GM21515 (cell line): Measurements from ENCODE around the gene ANK2.

Experiments used
- ATAC-seq: cut with Tn5 transposase; IDR thresholded peaks from one replicate; pipeline ENCODE4 v1.9.1; 2021; ENCODE audit not compliant: unreplicated experiment

ANK2 gene

DNA sequence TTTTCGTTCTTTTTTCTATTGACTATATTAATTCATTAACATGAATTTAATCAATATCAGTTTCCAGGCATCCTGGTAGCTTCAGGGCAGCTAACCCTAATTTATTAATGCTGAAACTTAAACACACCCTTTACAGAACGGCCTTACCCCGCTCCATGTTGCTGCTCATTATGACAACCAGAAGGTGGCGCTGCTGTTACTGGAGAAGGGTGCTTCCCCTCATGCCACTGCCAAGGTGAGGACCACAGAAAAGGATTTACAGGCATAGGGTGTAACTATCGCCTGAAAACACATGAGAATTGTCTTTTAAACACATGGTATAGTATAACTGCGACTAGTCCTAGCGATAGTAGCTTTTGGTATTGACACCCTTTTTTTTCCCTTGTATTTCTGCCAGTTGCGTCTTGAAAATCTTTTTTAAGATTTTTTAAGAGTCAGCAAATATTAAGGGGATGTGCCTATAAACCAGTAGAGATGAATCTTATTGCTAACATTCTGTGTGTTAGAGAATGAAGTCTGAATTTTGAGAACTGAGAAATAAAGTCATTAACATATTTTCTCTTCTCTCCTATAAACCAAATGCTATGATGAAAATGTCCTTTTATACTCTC lies 229.0 kb downstream of the ANK2 start:
- peak; percentile 100 for ATAC-seq

DNA sequence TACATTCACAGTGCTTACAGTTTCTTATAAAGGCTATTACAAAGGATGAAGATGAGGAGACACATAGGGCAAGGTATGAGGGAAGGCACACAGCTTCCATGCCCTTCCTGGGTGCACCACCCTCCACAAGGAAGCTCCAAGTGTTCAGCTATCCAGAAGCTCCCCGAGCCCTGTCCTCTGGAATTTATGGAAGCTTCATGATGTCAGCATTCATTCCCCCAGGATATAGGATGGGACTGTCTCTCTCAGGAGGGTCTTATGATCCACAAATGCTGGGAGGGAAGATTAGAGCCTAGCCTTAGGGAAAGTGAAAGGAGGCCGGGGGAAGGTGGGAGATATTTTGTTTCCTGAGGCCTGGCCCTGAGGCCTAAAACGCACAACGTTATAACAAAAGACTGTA lies 236.0 kb downstream of the ANK2 start:
- ATAC-seq, result no peak

DNA sequence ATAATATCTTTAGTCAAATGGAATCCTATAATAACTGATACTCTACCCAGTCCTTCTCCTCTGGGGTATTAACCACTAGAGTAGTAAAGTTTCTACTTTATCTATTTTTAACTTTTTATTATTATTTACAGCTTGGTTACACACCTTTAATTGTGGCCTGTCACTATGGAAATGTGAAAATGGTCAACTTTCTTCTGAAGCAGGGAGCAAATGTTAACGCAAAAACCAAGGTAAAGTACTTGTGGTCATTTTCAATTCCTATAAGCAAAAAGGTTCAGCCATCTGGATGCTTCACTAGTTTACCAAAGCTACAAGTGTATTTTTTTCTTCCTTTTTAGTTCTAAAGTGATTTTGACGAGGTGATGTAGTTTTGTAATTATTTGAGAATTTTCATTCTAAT lies 238.8 kb downstream of the ANK2 start:
- ATAC-seq, result no peak

DNA sequence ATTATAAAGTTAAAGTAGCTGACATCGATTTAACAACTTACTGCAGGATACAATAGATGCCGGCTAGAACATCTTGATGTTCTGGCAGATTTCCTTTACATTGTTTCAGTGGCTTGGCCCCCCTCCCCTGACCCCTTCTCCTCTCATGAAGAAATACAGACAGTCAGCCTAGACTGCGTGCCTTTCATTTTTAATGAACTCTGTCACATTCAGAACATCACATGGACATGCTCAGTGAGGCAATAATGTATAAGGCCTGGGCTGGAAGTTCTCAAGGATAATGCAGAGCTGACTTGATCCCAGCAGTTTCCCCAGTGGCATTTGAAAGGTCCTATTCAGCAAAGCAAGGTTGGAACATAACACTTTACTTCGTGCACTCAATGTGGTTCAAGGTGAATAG lies 239.2 kb downstream of the ANK2 start:
- no peak for ATAC-seq

DNA sequence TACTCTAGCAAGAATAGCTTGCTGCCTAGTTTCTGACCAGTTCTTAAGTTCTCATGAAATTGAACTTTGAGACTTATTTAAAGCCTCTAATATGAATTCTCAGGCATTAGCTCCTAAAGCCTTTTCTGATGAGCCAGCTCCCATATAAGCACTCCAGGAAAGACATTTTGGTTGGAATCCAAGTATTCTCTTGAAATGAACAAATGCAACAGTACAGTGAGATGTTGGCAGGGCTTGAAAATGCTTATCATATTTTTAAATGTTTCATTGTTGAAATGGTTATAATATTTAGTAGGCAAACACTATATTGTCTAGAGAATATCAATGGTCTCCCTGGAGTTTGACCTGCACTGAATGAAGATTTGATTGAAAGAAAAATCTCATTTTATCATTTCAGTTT lies 240.3 kb downstream of the ANK2 start:
- ATAC-seq, result no peak

DNA sequence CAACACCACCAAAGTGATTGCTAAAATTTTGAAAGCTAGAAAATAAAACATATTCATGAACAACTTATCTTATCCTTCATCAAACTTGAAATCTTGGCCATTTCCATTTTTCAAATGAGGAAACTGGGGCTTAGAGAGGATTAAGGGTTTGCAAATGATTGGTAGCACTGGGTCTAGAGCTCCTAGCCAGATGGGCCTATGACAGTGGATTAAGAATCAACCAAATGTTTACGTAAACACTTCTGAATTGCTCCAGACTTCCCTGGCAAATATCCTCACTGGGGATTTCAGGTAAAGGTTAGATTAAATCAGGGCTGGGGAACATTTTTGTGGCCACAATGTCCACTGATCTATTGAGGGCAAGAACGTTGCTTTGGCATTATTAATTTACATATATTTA lies 241.2 kb downstream of the ANK2 start:
- no peak for ATAC-seq

DNA sequence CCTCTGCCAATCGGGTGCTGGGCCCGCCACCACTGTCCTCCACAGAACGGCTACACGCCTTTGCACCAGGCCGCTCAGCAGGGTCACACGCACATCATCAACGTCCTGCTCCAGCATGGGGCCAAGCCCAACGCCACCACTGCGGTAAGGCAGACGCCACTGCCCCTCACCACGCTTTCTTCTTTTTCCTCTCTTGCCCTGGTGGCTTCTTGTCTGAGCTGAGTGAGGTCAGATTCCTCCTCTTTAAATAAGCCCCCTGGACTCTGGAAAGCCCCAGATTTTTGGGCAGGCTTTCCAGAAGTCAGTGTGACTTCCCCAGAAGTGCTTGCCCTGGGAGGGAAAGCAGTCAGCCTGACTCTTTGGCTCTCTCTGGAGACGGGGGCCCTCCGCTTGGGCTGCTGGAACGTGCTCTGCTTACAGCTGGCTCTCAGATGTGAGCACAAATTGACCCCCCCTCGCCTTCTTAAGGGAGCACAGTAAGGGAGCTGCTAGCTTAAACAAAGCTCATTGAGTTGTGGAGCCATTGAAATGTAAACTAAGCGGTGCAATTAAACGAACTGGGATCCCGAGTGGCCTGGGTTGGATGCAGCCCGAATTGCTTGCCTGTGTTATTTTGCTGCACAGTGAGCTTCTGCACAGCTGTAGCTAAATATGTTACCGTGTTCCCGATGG lies 243.1 kb downstream of the ANK2 start:
- ATAC-seq, result no peak

DNA sequence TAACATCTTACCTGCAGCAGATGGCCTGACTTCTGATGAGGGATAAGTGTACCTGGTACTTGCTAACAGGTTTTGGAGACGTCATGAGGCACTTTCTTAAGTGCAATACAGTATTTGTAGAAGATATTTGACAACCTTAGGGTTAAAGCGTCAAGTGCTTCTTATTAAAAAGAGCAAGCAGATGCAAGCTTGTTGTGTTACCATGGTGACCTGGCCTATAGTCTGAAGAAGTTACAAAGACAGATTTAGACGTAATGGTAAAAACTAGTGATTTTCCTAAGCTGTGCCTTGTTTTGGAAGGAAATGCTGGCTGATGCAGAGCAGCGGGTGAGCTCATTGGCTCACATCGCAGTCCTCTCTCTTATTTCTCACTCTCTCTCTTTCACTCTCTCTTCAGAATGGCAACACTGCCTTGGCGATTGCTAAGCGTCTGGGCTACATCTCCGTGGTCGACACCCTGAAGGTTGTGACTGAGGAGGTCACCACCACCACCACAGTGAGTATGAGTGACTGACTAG lies 243.6 kb downstream of the ANK2 start:
- ATAC-seq, result no peak

DNA sequence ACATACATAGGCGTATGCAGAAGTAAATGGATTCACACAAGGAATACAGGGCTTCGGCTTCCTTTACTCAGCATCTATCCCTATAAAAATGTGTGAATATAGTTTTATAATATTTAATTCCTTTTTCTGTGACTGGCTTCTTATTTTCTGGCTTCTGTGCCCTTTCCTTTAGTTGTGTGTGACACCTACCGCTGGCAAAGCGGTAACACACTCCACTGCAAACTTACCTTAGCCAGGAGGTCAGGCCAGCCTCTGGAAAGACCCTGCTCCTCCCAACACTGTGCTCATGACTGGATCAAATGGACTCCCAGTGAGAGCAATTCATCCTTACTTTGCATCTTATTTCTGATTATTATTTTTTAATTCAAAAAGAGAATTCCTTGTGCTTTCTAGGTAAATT lies 244.2 kb downstream of the ANK2 start:
- no peak for ATAC-seq

DNA sequence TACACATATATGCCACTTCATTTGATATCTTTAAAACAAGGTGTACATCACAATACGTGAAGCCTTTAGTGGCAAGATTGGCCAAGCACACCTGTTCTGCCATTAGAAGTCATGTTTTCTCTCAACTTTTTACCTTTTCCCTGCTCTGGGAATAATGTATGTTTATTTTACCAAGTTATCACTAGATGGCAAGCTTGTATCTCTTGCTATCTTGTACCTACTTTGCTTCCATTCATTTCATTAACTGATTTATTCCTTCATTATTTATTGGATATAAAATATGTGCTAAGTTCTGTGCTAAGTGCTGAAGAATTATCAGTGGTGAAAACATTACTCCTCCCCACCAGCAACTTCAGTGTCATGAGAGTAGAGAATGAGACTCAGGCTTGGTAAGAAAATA lies 245.5 kb downstream of the ANK2 start:
- ATAC-seq, result no peak

DNA sequence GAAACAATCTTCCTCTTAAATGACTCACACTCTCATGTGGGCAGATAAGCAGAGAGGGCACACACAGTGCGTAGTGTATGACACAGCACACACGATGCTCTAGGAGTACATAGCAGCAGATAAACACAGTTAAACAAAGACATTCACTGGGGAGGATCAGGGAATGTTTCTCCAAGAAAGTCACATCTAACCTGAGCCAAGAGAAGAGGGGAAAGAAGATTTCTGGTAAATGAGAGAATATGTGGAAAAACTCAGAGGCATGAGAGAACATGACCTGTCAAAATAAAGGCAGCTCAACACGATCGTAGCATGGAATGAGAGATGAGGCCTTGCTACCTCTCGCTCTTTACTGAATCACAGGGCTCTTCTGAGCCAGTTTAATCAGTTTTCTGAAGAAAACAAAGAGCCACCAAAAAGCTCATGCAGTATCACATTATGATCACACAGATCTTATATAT lies 251.0 kb downstream of the ANK2 start:
- ATAC-seq, result no peak

DNA sequence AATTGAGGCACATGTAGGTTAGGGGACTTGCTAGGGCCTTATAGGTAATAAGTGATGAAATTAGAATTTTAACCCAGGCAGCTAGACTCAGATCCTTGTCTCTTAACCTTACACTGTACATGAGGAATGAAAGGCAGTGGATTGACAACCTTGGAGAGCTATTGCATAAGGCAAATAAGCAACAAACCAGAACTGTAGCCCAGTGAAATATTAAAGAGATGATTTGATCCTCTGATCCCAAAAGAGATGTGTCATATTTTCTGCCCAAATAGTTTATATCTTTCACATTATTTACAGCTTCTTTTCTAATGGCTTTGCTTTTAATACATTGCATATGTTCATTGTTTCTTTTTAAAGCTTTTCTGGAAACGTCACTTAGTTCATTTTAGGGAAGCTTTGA lies 252.6 kb downstream of the ANK2 start:
- ATAC-seq, result no peak

DNA sequence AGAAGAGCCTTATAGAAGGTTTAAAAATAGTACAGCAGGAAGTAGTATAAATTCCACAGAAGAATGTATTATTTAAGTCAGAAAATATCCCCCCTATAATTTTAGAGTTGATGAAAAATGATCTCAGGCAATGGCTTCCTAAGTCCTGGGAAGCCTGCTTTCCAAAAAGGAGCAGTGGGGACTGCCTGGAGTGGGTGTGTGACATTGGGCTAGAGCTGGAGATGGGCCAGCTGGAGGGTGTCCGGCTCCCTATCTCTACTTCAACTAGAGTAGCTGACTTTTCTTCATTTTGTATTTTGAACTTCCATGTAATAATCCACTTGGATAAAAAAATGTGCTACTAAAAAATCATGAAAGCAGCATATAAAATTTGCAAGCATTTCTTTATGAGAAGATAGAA lies 253.9 kb downstream of the ANK2 start:
- no peak for ATAC-seq

DNA sequence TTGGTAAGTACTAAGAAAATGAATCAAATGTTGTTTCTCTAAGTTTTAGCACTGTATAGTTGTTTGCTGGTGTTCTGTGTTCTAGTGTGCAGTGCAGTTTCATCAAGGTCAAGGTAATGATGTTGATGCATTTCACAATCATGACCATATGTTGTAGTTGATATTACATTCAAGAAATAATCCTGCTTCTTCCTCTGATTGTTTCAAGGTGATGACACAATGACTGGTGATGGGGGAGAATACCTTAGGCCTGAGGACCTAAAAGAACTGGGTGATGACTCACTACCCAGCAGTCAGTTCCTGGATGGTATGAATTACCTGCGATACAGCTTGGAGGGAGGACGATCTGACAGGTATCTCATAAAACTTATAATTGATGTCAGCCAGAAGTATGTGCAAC lies 261.6 kb downstream of the ANK2 start:
- no peak for ATAC-seq

DNA sequence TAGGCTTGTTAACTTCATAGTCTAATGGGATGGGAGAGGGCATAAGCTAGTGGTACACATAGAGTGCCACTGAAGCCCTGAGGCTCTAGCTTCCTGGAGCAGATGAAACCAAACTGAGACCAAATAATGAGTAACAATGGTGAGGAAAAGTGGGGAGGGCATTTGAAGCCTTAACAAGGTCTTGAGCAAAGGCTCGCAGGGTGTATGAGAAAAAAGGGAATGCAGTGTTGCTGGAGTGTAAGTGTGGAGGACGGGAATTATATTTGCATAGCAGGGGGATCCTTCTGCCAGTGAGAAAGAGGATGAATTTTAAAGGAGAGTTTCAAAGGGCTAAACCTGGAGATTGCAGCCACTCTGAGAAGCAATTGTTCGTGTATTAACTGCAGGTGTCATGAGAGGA lies 263.1 kb downstream of the ANK2 start:
- ATAC-seq, result no peak

DNA sequence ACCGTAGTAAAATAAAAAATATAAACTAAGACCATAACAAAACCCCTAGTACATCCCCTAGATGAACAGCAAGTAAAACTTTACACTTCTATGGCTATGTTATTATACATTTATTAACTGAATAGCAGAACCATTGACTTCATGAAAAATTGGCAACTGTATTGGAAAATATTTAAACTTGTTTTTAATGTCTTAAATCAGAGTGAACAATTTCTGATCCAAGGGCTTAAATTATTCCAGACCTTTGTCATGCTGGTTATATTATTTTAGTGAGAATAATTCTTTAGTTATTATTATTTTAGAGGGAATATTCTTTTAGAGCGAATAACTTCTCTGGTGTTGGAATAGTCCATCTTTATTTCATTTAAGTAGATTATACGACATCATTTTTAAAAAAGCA lies 265.0 kb downstream of the ANK2 start:
- ATAC-seq, result no peak

DNA sequence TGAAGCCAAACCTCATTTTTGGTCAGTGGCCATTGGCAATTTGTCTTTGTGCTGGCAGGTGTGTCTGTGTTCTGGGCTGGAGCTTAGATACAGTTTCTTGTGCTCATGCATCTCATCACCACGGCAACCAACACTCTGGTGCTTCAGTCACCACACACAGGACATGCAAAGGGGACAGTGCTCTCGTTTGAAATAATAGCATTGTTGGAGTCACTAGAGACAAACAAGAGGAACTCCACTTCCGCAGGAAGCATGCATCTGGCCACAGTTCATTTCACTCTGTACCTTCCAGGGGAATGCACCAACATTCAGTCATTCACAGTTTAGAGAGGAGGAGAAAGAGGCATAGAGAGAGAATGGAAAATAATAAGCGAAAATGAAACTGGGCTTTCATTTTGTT lies 267.4 kb downstream of the ANK2 start:
- ATAC-seq, result peak; percentile 97

DNA sequence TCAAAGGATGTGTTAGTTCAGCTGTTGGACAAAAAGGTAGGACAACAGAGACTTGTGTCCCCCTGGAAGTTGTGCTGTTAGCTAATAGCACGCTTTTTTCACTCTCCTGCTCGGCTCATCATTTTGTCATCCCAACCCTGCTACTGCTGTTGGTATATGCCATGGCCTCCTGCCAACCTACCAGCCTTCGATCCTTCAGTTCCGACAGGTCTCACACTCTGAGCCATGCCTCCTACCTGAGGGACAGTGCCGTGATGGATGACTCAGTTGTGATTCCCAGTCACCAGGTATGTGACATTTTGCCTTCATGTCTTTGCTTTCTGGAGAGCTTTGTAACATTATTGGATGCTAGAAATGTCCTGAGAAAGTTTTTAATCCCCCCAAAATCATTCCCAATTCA lies 268.1 kb downstream of the ANK2 start:
- no peak for ATAC-seq

DNA sequence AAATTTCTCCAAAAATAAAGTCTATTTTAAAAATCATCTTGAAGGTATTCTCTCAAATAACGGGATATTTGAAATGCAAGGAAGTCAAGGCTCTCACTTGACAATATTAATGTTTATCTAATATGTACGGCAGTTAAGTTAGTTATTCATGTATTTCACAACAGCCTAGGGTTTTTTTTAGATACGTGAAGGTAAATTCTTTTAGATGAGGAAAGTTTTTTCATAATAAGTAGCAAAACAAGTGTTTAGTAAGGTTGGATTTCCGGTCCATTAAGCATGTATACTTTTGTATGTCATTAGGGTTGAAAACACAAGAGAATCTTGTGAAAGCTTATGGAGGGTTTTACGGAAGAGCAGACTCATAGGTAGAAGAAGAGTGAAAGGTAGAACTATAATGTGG lies 273.3 kb downstream of the ANK2 start:
- no peak for ATAC-seq

DNA sequence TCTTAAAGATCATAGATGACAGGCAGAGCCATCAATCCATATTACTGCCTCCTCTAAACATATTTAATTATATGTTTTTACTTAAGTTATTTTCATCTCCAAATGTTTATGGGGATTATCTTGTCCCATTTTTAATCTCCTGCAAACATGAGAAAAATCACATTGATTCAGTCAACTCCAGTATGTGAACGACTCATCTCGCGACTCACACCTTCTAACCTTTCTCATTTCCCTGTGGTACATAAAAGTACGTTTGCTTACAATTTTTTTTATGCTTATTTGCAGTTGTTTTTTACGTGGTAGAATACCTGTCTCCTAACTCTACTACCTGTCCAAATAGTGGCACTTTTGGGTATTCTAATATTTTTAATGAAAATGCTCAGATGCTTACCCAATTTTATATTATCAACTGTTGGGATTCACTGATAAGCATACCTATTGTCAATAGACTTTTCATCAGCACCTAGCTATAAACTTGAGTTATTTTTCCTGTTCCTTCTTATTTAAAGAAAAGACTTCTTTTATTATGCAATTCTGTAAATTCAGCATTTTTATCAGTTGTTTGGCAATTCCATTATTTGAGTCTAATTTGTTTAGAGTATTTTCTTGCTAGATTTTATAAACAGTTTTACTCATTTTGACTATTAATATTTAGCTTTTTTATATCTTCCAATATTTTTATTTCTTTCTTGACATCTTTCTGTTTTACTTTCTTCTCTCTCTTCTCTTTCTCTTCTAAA lies 276.6 kb downstream of the ANK2 start:
- ATAC-seq, result no peak

DNA sequence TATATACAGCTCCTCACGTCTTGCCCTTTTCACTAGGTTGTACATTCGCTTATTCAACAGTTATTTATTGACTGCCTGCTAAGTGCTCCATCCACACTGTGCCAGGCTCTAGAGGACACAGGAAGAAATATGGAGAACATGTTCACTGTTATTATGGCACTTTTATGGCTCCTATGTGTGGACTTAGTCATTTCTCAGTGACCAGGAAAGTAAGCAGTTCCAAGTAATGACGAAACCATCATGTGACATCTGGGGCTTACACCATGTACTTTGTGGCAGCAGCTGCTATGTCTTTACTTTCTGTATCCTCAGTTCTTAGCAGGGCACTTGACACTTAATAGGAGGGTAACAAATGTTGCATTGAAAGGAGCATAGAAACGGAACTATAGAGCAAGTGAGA lies 278.0 kb downstream of the ANK2 start:
- ATAC-seq, result no peak

DNA sequence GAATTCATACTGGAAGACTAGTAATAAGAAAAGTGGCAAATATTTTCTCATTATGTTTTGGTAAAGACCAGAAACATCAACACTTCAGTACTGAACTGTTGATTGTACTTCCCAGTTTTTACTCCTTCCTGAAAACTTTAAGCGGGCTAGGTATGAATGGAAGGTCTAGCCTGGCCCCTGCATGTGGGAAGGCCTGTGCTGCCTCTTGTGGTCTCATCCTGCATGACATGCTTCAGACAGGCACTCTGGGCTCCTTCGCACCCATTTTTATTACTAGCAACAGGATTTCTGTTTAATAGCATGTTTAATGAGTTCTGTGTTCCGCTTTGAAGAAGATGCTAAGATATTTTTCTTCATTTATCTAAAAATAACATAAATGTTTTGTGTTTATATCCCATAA lies 279.1 kb downstream of the ANK2 start:
- ATAC-seq, result no peak
